Fibroblast of lung (primary cell): ENCODE data around the gene AGBL4. TPM values are rescaled to one million over a fixed set of nuclear protein-coding genes. Genes with fewer than 3 reads are reported as not detected.

Experiments used
- DNase-seq, 2 donors: peaks; one replicate each; pipeline versions ENCODE4 v3.0.0 to v3.0.0-alpha.2; 2010; ENCODE audit warnings: low read depth in 2 of 2
- H2AFZ ChIP-seq: 2 replicates; pipeline ENCODE4 v1.5.1; 2012; ENCODE audit warnings: low read length, control low read depth, inconsistent platforms
- H3K27ac ChIP-seq: 2 replicates; pipeline ENCODE4 v1.5.1; 2011; ENCODE audit warnings: low read length, control low read depth; ENCODE audit not compliant: insufficient read depth
- H3K27me3 ChIP-seq: 2 replicates; pipeline ENCODE4 v1.5.1; 2011; ENCODE audit warnings: mild to moderate bottlenecking, low read length; ENCODE audit not compliant: control insufficient read depth, insufficient read depth
- H3K36me3 ChIP-seq: 2 replicates; pipeline ENCODE4 v1.5.1; 2011; ENCODE audit warnings: low read length; ENCODE audit not compliant: control insufficient read depth, insufficient read depth
- H3K4me1 ChIP-seq: 2 replicates; pipeline ENCODE4 v1.5.1; 2011; ENCODE audit warnings: low read length; ENCODE audit not compliant: control insufficient read depth, insufficient read depth; ENCODE audit errors: extremely low read depth
- H3K4me2 ChIP-seq: 2 replicates; pipeline ENCODE4 v1.5.1; 2011; ENCODE audit warnings: low read length, control low read depth; ENCODE audit not compliant: insufficient read depth; ENCODE audit errors: extremely low read depth
- H3K4me3 ChIP-seq, 4 experiments: fragments of 200-600 bp in 1 of 4; sonication (generic) in 1 of 4; replicated peaks in 1 of 4; 2 replicates each; pipeline ENCODE4 v1.5.1; 2011 to 2016; ENCODE audit warnings: low read length in 4 of 4, low read depth in 3 of 4, mild to moderate bottlenecking in 3 of 4, control low read depth in 2 of 4, inconsistent platforms in 1 of 4, mixed read lengths in 1 of 4; ENCODE audit not compliant: insufficient read depth in 1 of 4; ENCODE audit errors: control extremely low read depth in 1 of 4
- H3K79me2 ChIP-seq: 2 replicates; pipeline ENCODE4 v1.5.1; 2012; ENCODE audit warnings: mild to moderate bottlenecking, low read length, inconsistent platforms; ENCODE audit not compliant: control insufficient read depth, insufficient read depth
- H3K9ac ChIP-seq: 2 replicates; pipeline ENCODE4 v1.5.1; 2011; ENCODE audit warnings: mild to moderate bottlenecking, low read length, control low read depth; ENCODE audit not compliant: insufficient read depth
- H3K9me3 ChIP-seq: 2 replicates; pipeline ENCODE4 v1.5.1; 2012; ENCODE audit warnings: low read depth, low read length; ENCODE audit not compliant: control insufficient read depth, insufficient read depth
- H4K20me1 ChIP-seq: 2 replicates; pipeline ENCODE4 v1.5.1; 2011; ENCODE audit warnings: low read length; ENCODE audit not compliant: control insufficient read depth, insufficient read depth; ENCODE audit errors: extremely low read depth
- CTCF ChIP-seq, 2 donors: IDR thresholded peaks in 1 of 2; conservative IDR thresholded peaks in 1 of 2; 1 replicate in 1 of 2; 2 replicates in 1 of 2; pipeline ENCODE4 v1.5.1; 2011 to 2012; ENCODE audit warnings: low read length in 2 of 2, control low read depth in 1 of 2, inconsistent platforms in 1 of 2, low read depth in 1 of 2, mild to moderate bottlenecking in 1 of 2
- EZH2 ChIP-seq: IDR thresholded peaks from 2 replicates; pipeline ENCODE4 v1.5.1; 2012; ENCODE audit warnings: low read length, control low read depth, mild to moderate bottlenecking; ENCODE audit errors: missing control alignments
- polyA plus RNA-seq, 2 donors: library from polyadenylated mRNA; depleted of rRNA in 1 of 2; stranded (reverse) in 1 of 2; unstranded in 1 of 2; fragments of >200 nt; gene quantifications; 2 replicates each; pipeline ENCODE4 v1.2.1, GENCODE V29; 2011 to 2012; ENCODE audit warnings: missing spikeins in 1 of 2
- total RNA-seq: library from RNA; depleted of rRNA; stranded (reverse); fragments of >200 nt; gene quantifications from 2 replicates; pipeline ENCODE4 v1.2.1, GENCODE V29; 2014

The AGBL4 gene
- total and polyA plus RNA-seq, 2 donors (not counting 1 experiment from before 2014, with no cell fraction given): not detected

- Histone ChIP-seq H3K9ac (no peak overlapping the region), H3K9me3 (no peaks in the 10 kb centered on the region), H3K27ac (no peak overlapping the region), H2AFZ (no peak overlapping the region), H3K27me3 (no peaks in the 10 kb centered on the region), H4K20me1 (no peaks in the 10 kb centered on the region), H3K4me1 (no peaks in the 10 kb centered on the region), H3K4me2 (no peak overlapping the region), H3K79me2 (no peaks in the 10 kb centered on the region), H3K36me3 (no peaks in the 10 kb centered on the region), H3K4me3 (no peak overlapping the region)
- DNase-seq: no peak
- no peak for TF ChIP-seq CTCF (conservative IDR thresholded peaks at IDR 0.05 in 1 of 2, IDR thresholded peaks at IDR 0.05 in 1 of 2; ENCODE audit: low read depth in 1 of 2, low read length in 2 of 2)
- no peak for TF ChIP-seq EZH2
Observed at GRCh38 chr1:48756683-48757316, 1267.0 kb downstream of the AGBL4 start.

GRCh38 chr1:48753293-48753692, 1270.5 kb downstream of the AGBL4 start:
- Histone ChIP-seq H3K4me1 (no peaks in the 10 kb centered on the region), H3K4me3 (no peak overlapping the region), H4K20me1 (no peaks in the 10 kb centered on the region), H3K9me3 (no peaks in the 10 kb centered on the region), H3K4me2 (no peak overlapping the region), H3K79me2 (no peaks in the 10 kb centered on the region), H2AFZ (no peak overlapping the region), H3K9ac (no peak overlapping the region), H3K27me3 (no peaks in the 10 kb centered on the region), H3K27ac (no peak overlapping the region), H3K36me3 (no peaks in the 10 kb centered on the region)
- no peak for DNase-seq
- TF ChIP-seq EZH2 (no peak), CTCF (conservative IDR thresholded peaks at IDR 0.05 in 1 of 2, IDR thresholded peaks at IDR 0.05 in 1 of 2; ENCODE audit: low read depth in 1 of 2, low read length in 2 of 2) (no peak)

GRCh38 chr1:48750109-48750508, 1273.6 kb downstream of the AGBL4 start:
- no peaks in the 10 kb centered on the region for H3K4me1 ChIP-seq
- no peaks in the 10 kb centered on the region for H3K36me3 ChIP-seq
- no peak overlapping the region for H3K27ac ChIP-seq
- H3K79me2 ChIP-seq: no peaks in the 10 kb centered on the region
- H3K4me2 ChIP-seq: no peak overlapping the region
- H3K9me3 ChIP-seq: no peaks in the 10 kb centered on the region
- TF ChIP-seq CTCF (conservative IDR thresholded peaks at IDR 0.05 in 1 of 2, IDR thresholded peaks at IDR 0.05 in 1 of 2; ENCODE audit: low read depth in 1 of 2, low read length in 2 of 2): no peak
- no peak for TF ChIP-seq EZH2
- H3K4me3 ChIP-seq: no peak overlapping the region
- H2AFZ ChIP-seq: no peak overlapping the region
- H4K20me1 ChIP-seq: no peaks in the 10 kb centered on the region
- no peaks in the 10 kb centered on the region for H3K27me3 ChIP-seq
- DNase-seq: no peak
- no peak overlapping the region for H3K9ac ChIP-seq
